ENCODE data around the gene PPP1R3E.
A peak's percentile ranks its signal among the peaks of the same experiment; 100 is the strongest.
"Not testable (repeated sequence)": the region's sequence is repeated elsewhere in the genome, so short reads cannot be mapped to it uniquely, and the experiment has no call there.

PPP1R3E gene

GRCh38 chr14:23302290-23303225 is at the start of gene PPP1R3E:
TSS of gene PPP1R3E (minus strand) at chr14:23302859. CDS start at chr14:23302576, 283 bp downstream.
- DNase-seq: peak; percentile 87

GRCh38 chr14:23351681-23352505 is 49.2 kb upstream of the PPP1R3E start:
- no peak for DNase-seq

GRCh38 chr14:23349156-23349845 is 46.6 kb upstream of the PPP1R3E start:
- no peak for DNase-seq

- no peak for DNase-seq
Observed at GRCh38 chr14:23348297-23348655, 45.6 kb upstream of the PPP1R3E start.

- no peak for DNase-seq
Observed at GRCh38 chr14:23347406-23348296, 45.0 kb upstream of the PPP1R3E start.

- no peak for DNase-seq
Observed at GRCh38 chr14:23346693-23347405, 44.2 kb upstream of the PPP1R3E start.

GRCh38 chr14:23345987-23346692 is 43.5 kb upstream of the PPP1R3E start:
- no peak for DNase-seq

GRCh38 chr14:23344481-23344880 is 41.8 kb upstream of the PPP1R3E start:
- DNase-seq: no peak

GRCh38 chr14:23339506-23340268 is 37.0 kb upstream of the PPP1R3E start:
- no peak for DNase-seq

- no peak for DNase-seq
Observed at GRCh38 chr14:23335623-23336022, 33.0 kb upstream of the PPP1R3E start.

GRCh38 chr14:23327947-23328744 is 25.5 kb upstream of the PPP1R3E start:
- DNase-seq: peak; percentile 75

GRCh38 chr14:23326491-23327332 is 24.1 kb upstream of the PPP1R3E start:
- no peak for DNase-seq

- not testable (repeated sequence) for DNase-seq
Observed at GRCh38 chr14:23325746-23326145, 23.1 kb upstream of the PPP1R3E start.

GRCh38 chr14:23324993-23325392 is 22.3 kb upstream of the PPP1R3E start:
- DNase-seq: no peak

- DNase-seq: no peak
Observed at GRCh38 chr14:23324455-23324846, 21.8 kb upstream of the PPP1R3E start.

- no peak for DNase-seq
Observed at GRCh38 chr14:23323838-23324454, 21.3 kb upstream of the PPP1R3E start.
